ENCODE data around the gene ATP4B.

ATP4B gene

GRCh38 chr13:113609616-113610015 is 48.4 kb downstream of the ATP4B start:
- no peak for TF ChIP-seq POLR2AphosphoS5 (IDR thresholded peaks at IDR 0.05; ENCODE audit: low read depth, low read length)
- no peak for TF ChIP-seq FOXP2 (optimal IDR thresholded peaks at IDR 0.05; ENCODE audit: borderline replicate concordance, extremely low read depth, extremely low read length, insufficient read depth)
- no peak for TF ChIP-seq TAF1 (IDR thresholded peaks at IDR 0.05; ENCODE audit: borderline replicate concordance, insufficient read depth, low read length)
- no peak for TF ChIP-seq REST (IDR thresholded peaks at IDR 0.05; ENCODE audit: insufficient read depth in 1 of 2, low read depth in 2 of 2, low read length in 2 of 2)
- no peak for TF ChIP-seq SIN3A (IDR thresholded peaks at IDR 0.05; ENCODE audit: borderline replicate concordance, insufficient read depth, low read length)

GRCh38 chr13:113608967-113609533 is 48.9 kb downstream of the ATP4B start:
- TF ChIP-seq POLR2AphosphoS5 (IDR thresholded peaks at IDR 0.05; ENCODE audit: low read depth, low read length) (no peak), REST (IDR thresholded peaks at IDR 0.05; ENCODE audit: insufficient read depth in 1 of 2, low read depth in 2 of 2, low read length in 2 of 2) (no peak), TAF1 (IDR thresholded peaks at IDR 0.05; ENCODE audit: borderline replicate concordance, insufficient read depth, low read length) (no peak), SIN3A (IDR thresholded peaks at IDR 0.05; ENCODE audit: borderline replicate concordance, insufficient read depth, low read length) (no peak), FOXP2 (optimal IDR thresholded peaks at IDR 0.05; ENCODE audit: borderline replicate concordance, extremely low read depth, extremely low read length, insufficient read depth) (no peak)

GRCh38 chr13:113607889-113608635 is 49.9 kb downstream of the ATP4B start:
- no peak for TF ChIP-seq FOXP2 (optimal IDR thresholded peaks at IDR 0.05; ENCODE audit: borderline replicate concordance, extremely low read depth, extremely low read length, insufficient read depth)
- no peak for TF ChIP-seq POLR2AphosphoS5 (IDR thresholded peaks at IDR 0.05; ENCODE audit: low read depth, low read length)
- no peak for TF ChIP-seq SIN3A (IDR thresholded peaks at IDR 0.05; ENCODE audit: borderline replicate concordance, insufficient read depth, low read length)
- TF ChIP-seq REST (IDR thresholded peaks at IDR 0.05; ENCODE audit: insufficient read depth in 1 of 2, low read depth in 2 of 2, low read length in 2 of 2) = no peak
- no peak for TF ChIP-seq TAF1 (IDR thresholded peaks at IDR 0.05; ENCODE audit: borderline replicate concordance, insufficient read depth, low read length)

DNA sequence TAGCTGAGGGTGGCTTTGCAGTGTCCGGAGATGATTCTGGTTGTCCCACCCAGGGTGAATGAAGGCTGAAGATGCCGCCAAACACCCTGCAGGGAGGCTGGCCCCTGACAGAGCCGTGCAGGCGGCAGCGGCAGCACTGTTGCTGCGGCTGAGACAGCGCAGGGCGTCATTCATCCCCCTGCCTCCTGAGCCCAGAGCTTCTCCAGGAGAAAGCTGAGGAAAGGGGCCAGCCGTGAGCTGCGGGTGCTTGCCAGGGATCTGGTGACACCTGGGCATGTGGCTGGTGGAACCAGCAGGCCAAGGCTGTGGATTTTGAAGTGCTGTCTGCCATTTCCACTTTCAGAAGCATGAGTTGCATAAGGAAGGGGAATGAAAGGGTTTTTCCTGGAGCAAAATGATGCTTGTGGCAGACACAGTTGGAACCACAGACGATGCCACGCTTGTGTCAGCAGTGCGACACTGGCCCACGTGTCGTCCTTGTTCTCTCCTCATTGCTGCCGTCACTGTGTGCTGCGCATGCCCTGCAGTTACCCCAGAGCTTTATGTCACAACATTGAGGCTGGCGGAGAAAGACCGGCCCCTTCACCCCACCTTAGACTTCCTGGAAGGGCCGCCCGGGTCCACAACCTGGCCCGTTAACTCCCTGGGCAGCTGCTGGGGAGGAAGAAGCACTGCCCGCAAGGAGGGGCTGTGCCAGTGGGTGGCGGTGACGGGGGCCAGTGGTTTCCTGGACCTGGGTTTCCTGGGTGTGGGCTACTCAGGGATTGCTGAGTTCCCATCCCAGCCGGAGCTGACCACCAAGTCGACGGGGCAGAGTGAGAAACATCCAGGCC is 50.7 kb downstream of the ATP4B start:
- TF ChIP-seq TAF1 (IDR thresholded peaks at IDR 0.05; ENCODE audit: borderline replicate concordance, insufficient read depth, low read length) (no peak), POLR2AphosphoS5 (IDR thresholded peaks at IDR 0.05; ENCODE audit: low read depth, low read length) (no peak), FOXP2 (optimal IDR thresholded peaks at IDR 0.05; ENCODE audit: borderline replicate concordance, extremely low read depth, extremely low read length, insufficient read depth) (no peak), REST (IDR thresholded peaks at IDR 0.05; ENCODE audit: insufficient read depth in 1 of 2, low read depth in 2 of 2, low read length in 2 of 2) (no peak)
